HG03575 (cell line): ENCODE data around the gene PLAAT2.
"Not testable (repeated sequence)": the region's sequence is repeated elsewhere in the genome, so short reads cannot be mapped to it uniquely, and the experiment has no call there.

Source experiments
- ATAC-seq: cut with Tn5 transposase; IDR thresholded peaks from one replicate; pipeline ENCODE4 v1.9.1; 2021; ENCODE audit not compliant: unreplicated experiment, insufficient number of reproducible peaks, low FRiP score; ENCODE audit errors: extremely low read depth

Gene PLAAT2

DNA sequence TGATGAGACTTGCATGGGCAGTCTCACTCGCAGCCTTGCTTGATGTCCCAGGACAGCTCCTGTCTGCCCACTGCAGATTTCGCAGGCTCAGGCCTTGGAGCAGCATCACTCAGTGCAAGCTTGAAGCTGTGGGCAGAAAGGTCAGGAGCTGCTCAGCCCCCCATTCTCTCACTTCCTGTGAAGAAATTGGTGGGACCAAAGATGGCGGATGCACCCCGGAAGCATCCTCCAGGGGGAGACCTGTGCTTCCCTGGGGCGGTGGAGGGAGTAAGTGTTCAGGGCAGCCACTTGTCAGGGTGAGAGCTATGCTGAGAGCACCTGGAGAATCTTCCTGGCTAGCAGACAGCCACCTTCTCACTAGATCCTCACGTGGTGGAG lies 11.3 kb downstream of the PLAAT2 start:
- no peak for ATAC-seq

DNA sequence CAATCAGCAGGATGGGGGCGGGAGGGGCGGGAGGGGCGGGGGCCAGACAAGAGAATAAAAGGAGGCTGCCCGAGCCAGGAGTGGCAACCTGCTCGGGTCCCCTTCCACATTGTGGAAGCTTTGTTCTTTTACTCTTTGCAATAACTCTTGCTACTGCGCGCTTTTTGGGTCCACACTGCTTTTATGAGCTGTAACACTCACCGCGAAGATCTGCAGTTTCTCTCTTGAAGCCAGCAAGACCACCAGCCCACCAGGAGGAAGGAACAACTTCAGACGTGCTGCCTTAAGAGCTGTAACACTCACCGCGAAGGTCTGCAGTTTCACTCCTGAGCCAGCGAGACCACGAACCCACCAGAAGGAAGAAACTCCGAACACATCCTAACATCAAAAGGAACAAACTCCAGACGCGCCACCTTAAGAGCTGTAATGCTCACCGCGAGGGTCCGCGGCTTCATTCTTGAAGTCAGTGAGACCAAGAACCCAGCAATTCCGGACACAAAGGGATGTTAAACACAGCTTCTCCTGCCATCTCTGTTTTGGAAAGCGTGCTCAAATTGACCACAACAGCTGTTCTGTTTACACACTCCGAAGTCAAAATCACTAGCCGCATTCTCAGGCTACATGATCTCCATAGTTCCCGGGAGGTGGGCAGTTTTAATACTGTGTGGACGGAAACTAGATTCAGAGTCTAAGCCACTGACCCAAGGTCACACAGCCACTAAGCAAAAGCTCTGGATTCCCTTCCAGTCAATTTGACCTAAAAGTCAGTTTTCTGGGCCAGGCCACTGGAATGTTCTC lies 11.9 kb downstream of the PLAAT2 start:
- ATAC-seq, result no peak

DNA sequence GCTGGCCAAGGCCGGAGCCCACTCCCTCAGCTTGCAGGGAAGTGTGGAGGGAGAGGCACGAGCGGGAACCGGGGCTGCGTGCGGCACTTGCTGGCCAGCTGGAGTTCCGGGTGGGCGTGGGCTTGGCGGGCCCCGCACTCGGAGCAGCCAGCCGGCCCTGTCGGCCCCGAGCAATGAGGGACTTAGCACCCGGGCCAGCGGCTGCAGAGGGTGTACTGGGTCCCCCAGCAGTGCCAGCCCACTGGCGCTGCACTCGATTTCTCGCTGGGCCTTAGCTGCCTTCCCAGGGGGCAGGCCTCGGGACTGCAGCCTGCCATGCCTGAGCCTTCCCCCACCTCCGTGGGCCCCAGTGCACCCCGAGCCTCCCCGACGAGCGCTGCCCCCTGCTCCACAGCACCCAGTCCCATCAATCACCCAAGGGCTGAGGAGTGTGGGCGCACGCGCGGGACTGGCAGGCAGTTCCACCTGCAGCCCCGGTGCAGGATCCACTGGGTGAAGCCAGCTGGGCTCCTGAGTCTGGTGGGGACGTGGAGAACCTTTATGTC lies 13.0 kb downstream of the PLAAT2 start:
- ATAC-seq, result not testable (repeated sequence)

DNA sequence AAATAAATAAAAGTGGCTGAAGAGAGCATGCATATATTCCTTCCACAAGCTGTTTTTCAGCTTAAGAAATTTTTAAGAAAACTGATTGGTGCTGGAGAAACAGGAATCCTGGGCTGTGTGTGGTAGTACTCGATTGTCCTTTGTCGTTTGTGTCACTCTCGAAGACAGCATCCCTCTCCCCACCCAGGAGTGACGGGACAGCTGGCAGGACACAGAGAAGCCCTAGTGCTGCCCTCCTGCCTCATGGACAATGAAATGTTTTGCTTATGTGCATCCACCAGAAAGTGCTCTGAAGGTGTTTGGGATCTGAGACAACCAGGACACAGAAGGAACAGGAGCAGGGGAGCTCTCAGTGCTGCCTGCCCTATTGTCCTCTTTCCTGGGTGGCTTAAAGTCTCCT lies 13.8 kb downstream of the PLAAT2 start:
- ATAC-seq, result no peak

DNA sequence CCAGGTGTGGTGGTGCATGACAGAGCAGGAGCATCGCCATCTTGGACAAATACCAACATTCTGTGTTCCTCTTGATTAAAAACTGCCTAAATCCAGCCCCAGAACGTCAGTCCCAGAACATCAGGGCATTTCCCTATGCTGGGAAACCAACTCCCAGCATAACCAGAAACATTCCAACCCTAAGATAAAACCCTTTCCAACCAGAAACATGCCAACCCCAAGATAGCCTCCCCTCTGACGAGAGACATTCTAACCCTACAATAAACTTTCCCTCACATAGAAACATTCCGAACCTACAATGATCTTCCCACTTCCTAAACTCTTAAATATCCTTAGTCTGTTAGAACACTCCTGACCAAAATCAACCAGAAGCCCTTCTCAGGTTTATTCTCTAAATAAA lies 15.0 kb downstream of the PLAAT2 start:
- no peak for ATAC-seq

DNA sequence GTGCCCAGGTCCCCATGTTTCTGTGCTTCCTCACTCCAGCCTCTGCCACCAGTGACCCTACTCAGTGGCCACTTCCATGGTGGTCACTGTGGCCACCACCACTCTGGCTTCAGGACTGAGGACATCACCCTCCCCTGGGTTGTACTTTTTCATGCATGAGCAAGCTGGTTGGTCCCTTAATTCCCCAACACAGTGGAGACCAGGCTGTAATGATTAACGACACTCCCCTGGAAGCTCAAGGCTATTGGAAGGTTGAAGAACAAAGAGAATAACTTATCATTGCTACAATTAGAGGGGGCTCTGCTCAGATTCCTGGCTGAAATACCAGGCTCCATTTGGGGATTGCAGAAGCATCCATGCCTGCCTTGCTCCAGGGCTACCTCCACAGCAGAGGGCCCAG lies 16.1 kb downstream of the PLAAT2 start:
- no peak for ATAC-seq

DNA sequence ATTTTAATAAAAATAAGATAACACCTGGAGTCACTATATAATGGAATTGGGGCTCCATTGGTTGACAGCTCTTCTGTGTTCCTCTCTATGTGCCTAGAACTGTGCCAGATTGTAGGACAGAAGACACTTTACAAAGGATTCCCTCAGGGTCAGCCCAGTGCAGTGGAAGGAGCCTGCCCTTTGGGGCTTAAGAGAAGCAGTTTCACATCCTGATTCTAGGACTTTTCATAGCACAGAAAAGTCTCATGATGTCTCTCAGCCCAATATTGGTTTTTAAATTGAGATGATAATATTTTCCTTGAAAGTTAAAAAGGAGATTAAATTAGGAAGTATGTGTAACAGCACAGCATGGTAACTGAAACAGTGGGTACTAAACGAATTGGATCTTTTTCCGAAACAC lies 19.5 kb downstream of the PLAAT2 start:
- ATAC-seq, result no peak

DNA sequence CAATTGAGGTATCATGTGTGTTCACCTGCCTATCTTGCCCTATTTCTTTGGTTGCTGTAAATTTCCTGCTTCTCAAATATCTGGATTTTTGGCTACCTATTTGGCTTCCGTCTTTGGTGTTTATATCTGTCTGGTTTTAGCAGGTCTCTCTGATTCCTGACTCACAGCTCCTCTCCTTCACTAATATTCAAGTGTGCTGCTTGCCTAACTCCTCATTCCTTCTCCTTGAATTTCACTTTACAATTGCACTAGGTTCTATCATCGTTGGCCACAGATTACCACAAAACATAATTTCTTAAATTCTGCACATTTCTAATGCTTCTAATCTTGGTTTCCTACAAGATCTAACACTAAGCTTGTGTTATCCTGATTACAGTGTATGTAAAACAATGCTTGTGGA lies 20.7 kb downstream of the PLAAT2 start:
- not testable (repeated sequence) for ATAC-seq

DNA sequence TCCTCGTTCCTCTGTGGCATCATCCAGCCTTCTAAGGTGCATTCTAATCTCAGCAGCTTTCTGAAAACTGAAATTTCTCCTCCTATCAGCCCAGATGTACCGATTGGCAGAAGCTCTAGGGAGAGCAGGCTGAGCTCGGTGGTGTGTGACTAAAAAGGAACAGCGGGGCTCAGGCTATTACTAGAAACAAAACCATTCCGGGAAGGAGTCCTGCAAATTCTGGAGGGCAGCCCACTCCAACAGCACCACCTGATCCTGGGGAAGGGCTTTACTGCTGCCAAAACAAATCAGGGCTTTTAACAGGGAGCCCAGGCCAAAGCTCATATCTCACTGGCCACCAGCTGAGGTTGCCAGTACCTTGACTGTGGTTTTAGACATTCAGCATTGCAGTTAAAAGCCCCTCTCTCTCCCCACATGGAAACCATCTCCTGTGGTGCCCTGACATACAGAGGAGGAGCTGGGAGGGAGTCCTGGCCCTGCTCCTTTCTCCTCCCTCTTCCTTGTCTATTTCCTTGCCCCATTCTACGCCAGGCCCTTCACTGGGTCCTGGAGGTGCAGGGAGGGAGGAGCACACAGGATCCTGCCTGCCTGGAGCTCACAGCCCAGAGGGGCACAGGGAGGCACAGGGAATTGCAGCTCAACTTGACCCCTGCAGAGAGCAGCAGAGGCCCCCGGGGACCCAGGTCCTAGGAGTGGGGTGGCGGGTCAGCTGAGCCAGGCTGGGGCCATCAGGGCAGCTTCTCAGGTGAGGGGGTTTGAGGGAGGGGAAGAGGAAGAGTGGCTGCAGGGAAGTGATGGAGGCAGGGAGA lies 25.7 kb downstream of the PLAAT2 start:
- no peak for ATAC-seq

DNA sequence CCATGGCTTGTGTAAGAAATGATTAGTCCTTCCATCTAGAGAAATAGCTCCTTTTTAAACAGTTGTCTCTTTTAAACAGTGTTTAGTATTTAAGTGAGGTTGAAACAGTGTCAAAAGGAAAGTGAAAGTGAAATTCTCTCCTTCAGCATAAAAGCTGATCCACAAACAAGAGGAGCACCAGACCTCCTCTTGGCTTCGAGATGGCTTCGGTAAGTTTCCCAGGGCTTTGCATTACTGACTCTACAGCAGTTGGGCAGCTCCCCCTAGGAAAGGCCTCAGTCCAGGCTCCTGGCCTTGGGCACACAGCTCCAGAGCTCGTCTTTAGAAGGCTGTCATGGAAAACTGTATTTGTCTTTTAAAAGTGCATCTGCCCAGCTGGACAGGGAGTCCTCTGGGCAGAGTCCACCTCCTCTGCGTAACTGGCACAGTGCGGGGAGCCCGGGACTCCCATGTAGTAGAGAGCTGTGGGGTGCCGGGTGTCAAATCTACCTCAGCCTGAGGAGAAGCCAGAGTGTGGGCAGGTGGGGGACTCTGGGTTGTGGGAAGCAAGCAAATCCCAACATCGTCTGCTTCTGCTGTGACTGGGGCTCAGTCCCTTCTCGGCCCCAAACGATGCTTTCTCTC lies 26.4 kb downstream of the PLAAT2 start, which contains the start of gene PLAAT4:
PLAAT4 (plus strand) TSS at position 140 of the 624 bp plus-strand sequence; CDS start at position 201, 61 bp downstream.
- no peak for ATAC-seq

DNA sequence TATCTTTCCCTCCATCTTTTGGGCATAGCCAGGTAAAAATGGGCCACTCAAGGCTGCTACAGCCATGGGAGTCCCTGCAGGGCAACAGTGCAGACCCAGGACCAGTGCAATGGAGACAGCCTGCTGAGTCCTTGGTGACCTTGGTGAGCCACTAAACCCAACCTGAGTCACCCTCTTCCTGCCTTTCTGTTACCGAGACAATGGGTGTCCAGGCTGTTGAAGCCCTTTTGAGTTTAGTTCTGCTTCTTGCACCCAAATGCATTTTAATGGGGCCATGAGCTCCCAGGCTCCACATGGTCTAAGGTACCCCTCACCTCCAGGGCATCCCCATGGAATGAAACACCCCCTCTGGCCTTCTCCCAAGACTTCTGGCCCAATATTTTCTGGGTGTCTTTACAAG lies 27.4 kb downstream of the PLAAT2 start:
- ATAC-seq, result no peak

DNA sequence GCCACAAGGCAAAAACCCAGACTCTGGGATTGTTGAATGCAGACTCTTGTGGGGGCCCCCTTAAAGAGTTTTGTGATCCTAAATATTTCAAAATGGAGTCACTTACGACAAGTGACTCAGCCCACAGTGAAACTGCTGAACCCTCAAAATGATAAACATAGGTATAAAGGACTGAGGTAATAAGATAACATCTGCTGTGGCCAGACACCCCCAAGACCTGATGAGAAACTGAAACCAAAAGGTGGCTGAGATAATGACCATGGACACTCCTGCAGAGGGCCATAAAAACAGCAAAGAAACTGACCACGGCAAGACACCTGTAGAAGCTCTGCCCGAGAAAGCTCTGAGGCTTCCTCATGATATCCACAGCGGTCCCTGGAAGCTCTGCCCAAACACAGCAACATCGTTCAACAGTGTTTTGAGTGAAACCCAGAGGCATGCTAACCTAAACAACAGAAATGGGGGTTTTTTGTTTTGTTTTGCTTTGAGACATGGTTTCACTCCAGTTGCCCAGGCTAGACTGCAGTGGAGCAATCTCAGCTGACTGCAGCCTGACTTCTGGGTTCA lies 28.2 kb downstream of the PLAAT2 start:
- no peak for ATAC-seq

DNA sequence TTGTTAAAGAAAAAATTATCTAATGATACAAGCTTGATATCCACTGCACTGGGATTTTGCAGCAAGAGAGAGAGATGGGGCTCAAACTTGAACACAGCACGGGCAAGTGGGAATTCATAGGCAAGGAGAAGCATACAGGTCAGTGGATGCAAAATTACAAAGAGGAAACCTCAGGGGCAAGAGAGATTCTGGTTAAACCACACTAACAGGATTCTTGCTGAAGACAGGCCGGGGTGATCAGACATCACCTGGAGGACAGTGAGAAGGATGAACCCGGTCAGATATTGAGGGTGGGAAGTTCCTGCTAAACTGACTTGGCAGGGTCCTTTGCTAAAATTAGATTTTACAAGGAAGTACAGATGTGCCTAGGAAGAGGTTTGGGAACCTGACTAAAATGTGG lies 29.1 kb downstream of the PLAAT2 start:
- no peak for ATAC-seq

DNA sequence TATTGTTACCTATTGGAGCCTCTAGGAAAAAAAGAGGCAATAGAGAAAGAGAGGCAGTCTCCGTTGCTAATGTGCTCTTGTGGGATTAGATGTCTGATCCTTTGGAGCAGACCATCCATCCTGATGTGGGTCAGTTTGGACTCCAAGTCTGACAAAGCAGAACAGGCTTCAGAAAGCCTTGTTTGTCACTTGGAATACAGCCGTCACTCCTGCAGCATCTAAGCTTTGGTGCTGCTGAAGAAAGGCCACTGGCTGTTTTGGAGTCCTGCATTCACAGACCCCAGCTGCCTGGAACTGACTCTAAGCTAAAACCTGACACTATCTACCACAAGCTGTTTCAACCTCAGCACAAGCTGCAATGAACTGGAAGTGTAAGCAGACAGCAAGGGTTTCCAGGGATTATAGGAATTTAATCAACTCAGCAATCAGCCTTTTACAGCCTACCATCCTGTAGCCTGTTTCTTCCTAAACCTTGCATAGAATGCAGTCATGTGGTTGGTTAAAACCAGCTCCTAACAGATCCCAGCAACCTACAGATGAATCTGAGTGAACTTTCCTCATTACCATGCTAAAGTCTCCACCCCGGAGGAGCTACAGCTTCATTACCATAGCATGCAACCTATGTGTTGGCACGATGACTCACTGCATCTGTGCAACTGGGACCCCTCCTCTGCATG lies 30.2 kb downstream of the PLAAT2 start:
- no peak for ATAC-seq

DNA sequence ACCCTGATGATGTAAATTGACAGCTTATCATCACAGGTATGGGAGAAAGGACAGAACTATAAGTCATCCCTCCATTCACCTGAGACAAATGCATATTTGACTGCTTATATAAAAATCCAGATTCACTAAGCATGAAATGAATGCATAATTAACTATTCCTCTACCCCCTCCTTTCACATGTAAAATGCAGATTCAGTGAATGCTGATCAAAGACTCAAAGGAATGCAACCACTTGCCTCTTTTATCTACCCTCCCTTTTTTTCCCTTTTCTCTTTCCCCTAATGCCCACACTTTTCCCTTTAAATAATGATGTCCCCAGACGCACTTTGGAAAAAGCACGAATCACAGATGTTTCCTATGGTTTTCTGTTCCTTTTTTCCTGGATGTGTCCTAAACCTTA lies 31.1 kb downstream of the PLAAT2 start:
- ATAC-seq, result no peak

DNA sequence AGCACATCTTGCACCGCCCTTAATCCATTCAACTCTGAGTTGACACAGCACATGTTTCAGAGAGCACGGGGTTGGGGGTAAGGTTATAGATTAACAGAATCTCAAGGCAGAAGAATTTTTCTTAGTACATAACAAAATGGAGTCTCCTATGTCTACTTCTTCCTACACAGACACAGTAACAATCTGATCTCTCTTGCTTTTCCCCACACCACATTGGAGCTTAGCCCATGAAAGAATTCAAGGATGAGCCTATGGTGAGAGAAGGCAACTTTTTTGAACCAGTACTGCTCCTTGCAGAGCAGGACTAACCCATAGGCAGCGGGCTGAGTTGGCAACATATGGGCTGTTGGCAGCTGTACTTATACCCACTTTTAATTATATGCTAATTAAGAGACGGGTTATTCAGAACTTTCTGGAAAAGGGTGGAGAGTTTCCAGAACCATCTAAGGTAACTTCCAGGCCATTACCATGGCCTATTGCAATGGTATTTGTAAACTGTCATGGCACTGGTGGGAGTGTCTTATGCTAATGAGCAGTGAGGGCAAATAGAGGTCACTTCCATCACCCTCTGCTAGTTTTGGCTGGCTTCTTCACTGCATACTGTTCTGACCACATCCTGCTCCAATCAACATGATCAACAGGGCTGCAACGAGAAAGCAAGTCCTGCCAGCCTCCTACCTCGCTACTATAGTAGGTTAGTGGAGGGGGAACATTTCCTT lies 31.9 kb downstream of the PLAAT2 start:
- ATAC-seq, result not testable (repeated sequence)

DNA sequence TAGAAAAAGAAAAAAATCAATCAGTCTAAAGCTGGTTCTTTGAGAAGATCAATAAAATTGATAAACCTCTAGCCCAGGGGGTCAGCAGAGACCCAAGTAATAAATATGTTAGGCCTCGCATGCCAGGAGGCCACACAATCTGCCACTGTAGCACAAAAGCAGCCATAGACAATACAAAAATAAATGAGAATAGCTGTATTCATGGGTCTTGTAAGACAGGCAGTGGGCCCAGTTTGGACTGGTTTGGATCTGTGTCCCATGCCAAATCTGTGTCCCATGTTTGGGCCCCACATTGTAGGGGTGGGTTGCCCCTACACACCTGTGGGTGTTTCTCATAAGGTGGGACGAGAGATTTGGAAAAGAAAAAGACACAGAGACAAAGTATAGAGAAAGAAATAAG lies 33.2 kb downstream of the PLAAT2 start:
- no peak for ATAC-seq

DNA sequence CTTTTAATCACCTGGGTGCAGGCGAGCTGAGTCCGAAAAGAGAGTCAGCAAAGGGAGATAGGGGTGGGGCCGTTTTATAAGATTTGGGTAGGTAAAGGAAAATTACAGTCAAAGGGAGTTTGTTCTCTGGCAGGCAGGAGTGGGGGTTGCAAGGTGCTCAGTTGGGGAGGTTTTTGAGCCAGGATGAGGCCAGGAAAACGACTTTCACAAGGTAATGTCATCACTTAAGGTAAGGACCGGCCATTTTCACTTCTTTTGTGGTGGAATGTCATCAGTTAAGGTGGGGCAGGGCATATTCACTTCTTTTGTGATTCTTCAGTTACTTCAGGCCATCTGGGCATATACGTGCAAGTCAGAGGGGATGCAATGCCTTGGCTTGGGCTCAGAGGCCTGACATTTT lies 33.8 kb downstream of the PLAAT2 start:
- not testable (repeated sequence) for ATAC-seq
